IMR-90 (cell line): ENCODE measurements around the gene OLFML1. TPM values are rescaled to one million over a fixed set of nuclear protein-coding genes. Genes with fewer than 3 reads are reported as not detected.

Source experiments
- ATAC-seq: fragments of 200-7000 bp; cut with Tn5 transposase; 2 replicates; pipeline ENCODE4 v1.9.1; 2020; ENCODE audit warnings: low read depth, mild to moderate bottlenecking, moderate library complexity
- BruUV-seq: library from RNA; stranded (reverse); fragments of 400-500 nt; replicated peaks from 2 replicates; lab custom pipeline; 2021; lab: Mats Ljungman, UMichigan
- CTCF ChIA-PET: fragments of 300-600 bp; formaldehyde crosslinking; extraction: SDS; loops from one replicate; lab custom pipeline; 2021; ENCODE audit warnings: antibody characterized with exemption; lab: Yijun Ruan, JAX
- POLR2A ChIA-PET: fragments of 300-600 bp; sonication (Branson Sonifier 250); formaldehyde crosslinking; loops from one replicate; lab custom pipeline; 2022; ENCODE audit warnings: antibody characterized with exemption; ENCODE audit not compliant: unreplicated experiment; lab: Charles Lee
- DNase-seq: peaks from one replicate; pipeline ENCODE4 v3.0.0; 2013
- H2AFZ ChIP-seq: replicated peaks from 2 replicates; pipeline ENCODE3; 2013; ENCODE audit warnings: low read length, mild to moderate bottlenecking; ENCODE audit not compliant: poor library complexity
- H2AK5ac ChIP-seq: 2 replicates; pipeline ENCODE4 v1.6.1; 2013; ENCODE audit warnings: low read depth, low read length, inconsistent platforms
- H2AK9ac ChIP-seq: replicated peaks from 2 replicates; pipeline ENCODE3; 2013; ENCODE audit warnings: mild to moderate bottlenecking, low read depth, low read length, moderate library complexity; ENCODE audit not compliant: poor library complexity
- H2BK120ac ChIP-seq: 2 replicates; pipeline ENCODE4 v1.6.1; 2013; ENCODE audit warnings: low read depth, low read length, inconsistent platforms
- H2BK15ac ChIP-seq: 3 replicates; pipeline ENCODE4 v1.6.1; 2013; ENCODE audit warnings: low read depth, low read length, inconsistent platforms
- H2BK20ac ChIP-seq: 2 replicates; pipeline ENCODE4 v1.6.1; 2013; ENCODE audit warnings: low read depth, mild to moderate bottlenecking, inconsistent platforms, low read length, moderate library complexity
- H2BK5ac ChIP-seq: 2 replicates; pipeline ENCODE4 v1.6.1; 2013; ENCODE audit warnings: mild to moderate bottlenecking, low read depth, low read length, inconsistent platforms; ENCODE audit not compliant: poor library complexity, severe bottlenecking
- H3K14ac ChIP-seq: replicated peaks from 2 replicates; pipeline ENCODE4 v1.6.1; 2013; ENCODE audit warnings: low read depth, low read length, inconsistent platforms
- H3K18ac ChIP-seq: 2 replicates; pipeline ENCODE4 v1.6.1; 2013; ENCODE audit warnings: low read depth, low read length, control low read depth
- H3K23ac ChIP-seq: 2 replicates; pipeline ENCODE4 v1.6.1; 2013; ENCODE audit warnings: low read depth, low read length, inconsistent platforms
- H3K27ac ChIP-seq: 2 replicates; pipeline ENCODE4 v1.5.1; 2013; ENCODE audit warnings: mild to moderate bottlenecking, control low read depth, low read length; ENCODE audit not compliant: insufficient read depth
- H3K27me3 ChIP-seq: 2 replicates; pipeline ENCODE4 v1.6.1; 2013; ENCODE audit warnings: low read length; ENCODE audit not compliant: control insufficient read depth, insufficient read depth
- H3K36me3 ChIP-seq: 2 replicates; pipeline ENCODE4 v1.6.1; 2013; ENCODE audit warnings: low read length, mixed read lengths; ENCODE audit not compliant: control insufficient read depth, insufficient read depth
- H3K4ac ChIP-seq: 2 replicates; pipeline ENCODE4 v1.6.1; 2013; ENCODE audit warnings: low read depth, low read length, inconsistent platforms
- H3K4me1 ChIP-seq: 2 replicates; pipeline ENCODE4 v1.6.1; 2013; ENCODE audit warnings: low read length, mixed read lengths; ENCODE audit not compliant: control insufficient read depth, insufficient read depth
- H3K4me2 ChIP-seq: 2 replicates; pipeline ENCODE4 v1.6.1; 2013; ENCODE audit warnings: low read depth, mild to moderate bottlenecking, control low read depth, low read length, moderate library complexity
- H3K4me3 ChIP-seq: 2 replicates; pipeline ENCODE4 v1.5.1; 2013; ENCODE audit warnings: low read depth, mild to moderate bottlenecking, control low read depth, low read length, moderate library complexity; ENCODE audit not compliant: insufficient read depth
- H3K56ac ChIP-seq: 2 replicates; pipeline ENCODE4 v1.6.1; 2013; ENCODE audit warnings: low read length, inconsistent platforms; ENCODE audit not compliant: insufficient read depth; ENCODE audit errors: extremely low read depth
- H3K79me1 ChIP-seq, 2 experiments: 2 replicates each; pipeline ENCODE4 v1.6.1; 2013; ENCODE audit warnings: low read length in 2 of 2, inconsistent platforms in 1 of 2, low read depth in 1 of 2
- H3K9ac ChIP-seq: 2 replicates; pipeline ENCODE4 v1.6.1; 2013; ENCODE audit warnings: low read depth, low read length, control low read depth
- H3K9me1 ChIP-seq: 2 replicates; pipeline ENCODE4 v1.6.1; 2013; ENCODE audit warnings: low read length, inconsistent platforms; ENCODE audit not compliant: insufficient read depth
- H3K9me3 ChIP-seq: 2 replicates; pipeline ENCODE4 v1.6.1; 2013; ENCODE audit warnings: low read length; ENCODE audit not compliant: control insufficient read depth, insufficient read depth
- H4K20me1 ChIP-seq: 2 replicates; pipeline ENCODE4 v1.6.1; 2013; ENCODE audit warnings: low read length, inconsistent platforms; ENCODE audit not compliant: insufficient read depth
- H4K5ac ChIP-seq: 2 replicates; pipeline ENCODE4 v1.6.1; 2013; ENCODE audit warnings: mild to moderate bottlenecking, low read depth, low read length, control low read depth
- H4K8ac ChIP-seq, 2 experiments: 2 replicates each; pipeline ENCODE4 v1.6.1; 2013; ENCODE audit warnings: low read depth in 2 of 2, low read length in 2 of 2, control low read depth in 1 of 2, inconsistent platforms in 1 of 2
- H4K91ac ChIP-seq: 2 replicates; pipeline ENCODE4 v1.6.1; 2013; ENCODE audit warnings: low read depth, low read length, inconsistent platforms; ENCODE audit not compliant: insufficient read depth
- BHLHE40 ChIP-seq: fragments of 150-350 bp; IDR thresholded peaks from 2 replicates; pipeline ENCODE4 v1.6.1; 2016; ENCODE audit warnings: mild to moderate bottlenecking, low read depth, low read length
- ELK1 ChIP-seq: fragments of 150-350 bp; IDR thresholded peaks from 2 replicates; pipeline ENCODE4 v1.6.1; 2016; ENCODE audit warnings: low read depth, mild to moderate bottlenecking, low read length, moderate library complexity, borderline replicate concordance
- MAZ ChIP-seq: IDR thresholded peaks from 2 replicates; pipeline ENCODE4 v1.6.1; 2012; ENCODE audit warnings: low read depth, mild to moderate bottlenecking, low read length, improper control_type of control experiment, moderate library complexity, borderline replicate concordance
- RCOR1 ChIP-seq: IDR thresholded peaks from 2 replicates; pipeline ENCODE4 v1.6.1; 2012; ENCODE audit warnings: mild to moderate bottlenecking, low read length, improper control_type of control experiment; ENCODE audit not compliant: insufficient replicate concordance
- SMC3 ChIP-seq: fragments of 150-350 bp; IDR thresholded peaks from 2 replicates; pipeline ENCODE4 v1.6.1; 2016; ENCODE audit warnings: low read depth, mild to moderate bottlenecking, antibody characterized with exemption, low read length, moderate library complexity
- WGBS, 2 experiments: methylation state at CpG; one replicate each; pipeline versions ENCODE4 v1.1.5 to v1.1.7; 2013; ENCODE audit warnings: missing lambda C conversion rate in 2 of 2; ENCODE audit not compliant: insufficient read length in 1 of 2; ENCODE audit errors: extremely low coverage in 2 of 2; 5-methylcytosine and 5-hydroxymethylcytosine counted together
- dilution Hi-C: fragments of 300-500 bp; cut with HindIII; formaldehyde crosslinking; loops from one replicate; pipeline ENCODE4 v1.14.3; 2018; ENCODE audit warnings: low sequenced_read_pairs; ENCODE audit not compliant: unreplicated experiment
- in situ Hi-C: fragments of 300-500 bp; cut with MboI; formaldehyde crosslinking; loops from 3 replicates; pipeline ENCODE4 v1.14.3; 2019; ENCODE audit warnings: low sequenced_read_pairs, inconsistent platforms, mixed read lengths
- intact Hi-C: fragments of 100-400 bp; cut with micrococcal nuclease; formaldehyde crosslinking; loops from 2 replicates; pipeline ENCODE4 v1.10.0; 2022
- polyA plus RNA-seq, 3 experiments: library from polyadenylated mRNA; depleted of rRNA; stranded (reverse); fragments of >200 nt; gene quantifications; 2 replicates each; pipeline ENCODE4 v1.2.3, GENCODE V29; 2012; ENCODE audit warnings: low replicate concordance in 1 of 3
- total RNA-seq: library from RNA; depleted of rRNA; stranded (reverse); fragments of >200 nt; gene quantifications from 2 replicates; pipeline ENCODE4 v1.2.3, GENCODE V29; 2012

Gene OLFML1
- total and polyA plus RNA-seq, 2 of the 4 experiments (the other 2 are of a cell fraction), result 0.10 to 0.18 TPM

- Histone ChIP-seq H4K20me1 (no peaks in the 10 kb centered on the region), H2BK5ac (no peak overlapping the region), H3K9me1 (no peaks in the 10 kb centered on the region), H3K4me3 (no peak overlapping the region), H3K36me3 (no peaks in the 10 kb centered on the region), H3K9ac (no peak overlapping the region), H3K4ac (no peak overlapping the region), H4K5ac (no peak overlapping the region), H3K14ac (no peak overlapping the region), H3K18ac (no peak overlapping the region), H2AFZ (no peak overlapping the region), H3K23ac (no peak overlapping the region), H4K8ac (no peak overlapping the region), H3K4me1 (no peaks in the 10 kb centered on the region), H3K27me3 (peaks cover 8% of the 10 kb centered on the region), H3K27ac (no peak overlapping the region), H3K79me1 (no peaks in the 10 kb centered on the region), H3K56ac (no peak overlapping the region), H4K91ac (no peak overlapping the region), H2BK20ac (no peak overlapping the region), H2BK15ac (no peak overlapping the region), H3K4me2 (no peak overlapping the region), H2AK5ac (no peak overlapping the region), H2AK9ac (no peak overlapping the region), H3K9me3 (no peaks in the 10 kb centered on the region), H2BK120ac (no peak overlapping the region)
- intact Hi-C loops (no loop called here), in situ Hi-C loops (no loop called here), dilution Hi-C loops (no loop called here)
- DNase-seq, result no peak
- BruUV-seq, result no TSS peak
- ChIA-PET CTCF (interaction anchor here (1.3 kb wide), 1 partner anchor 14 kb away, joined by 3 read pairs; no protein-coding TSS in a partner anchor), POLR2A (no interaction called here)
- no peak for ATAC-seq
- TF ChIP-seq RCOR1 (no peak), SMC3 (no peak), BHLHE40 (no peak), ELK1 (no peak), MAZ (no peak)
- WGBS, 2 experiments, result no CpG with 5 or more reads among the region's 1 CpG
These were observed 44.8 kb downstream of the OLFML1 start for GRCh38 chr11:7530013-7530640.
